GM12875 (cell line): ENCODE results near the gene LCP1.

Experiments
- H3K4me3 ChIP-seq: one replicate; pipeline ENCODE4 v1.5.1; 2011; ENCODE audit warnings: low read depth, low read length, control low read depth
- TF ChIP-seq, protein P1 (sequence below): IDR thresholded peaks from 2 replicates; pipeline ENCODE4 v1.5.1; 2011; ENCODE audit warnings: low read depth, mild to moderate bottlenecking, control low read depth, inconsistent platforms, low read length, moderate library complexity, borderline replicate concordance; ENCODE audit not compliant: insufficient read depth

The LCP1 gene

DNA sequence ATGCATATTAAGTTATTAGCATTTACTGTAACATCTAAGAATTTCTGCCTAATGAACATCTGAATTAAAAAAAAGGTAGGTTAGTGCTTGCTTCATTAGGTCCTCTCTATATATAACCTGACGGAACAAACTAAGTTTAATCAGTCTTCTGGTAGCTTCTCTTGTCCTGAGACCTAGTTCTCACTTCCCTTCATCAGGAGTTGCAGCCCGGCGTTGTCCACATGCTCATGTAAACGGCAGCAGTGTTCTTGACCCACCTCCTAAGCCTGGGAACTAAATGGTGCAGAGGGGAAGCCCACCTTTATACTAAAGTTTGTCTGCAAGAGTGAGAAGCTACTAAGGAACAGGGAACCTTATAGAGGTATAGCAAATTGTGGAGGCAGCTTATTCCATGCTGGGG lies 45.3 kb downstream of the LCP1 start:
- H3K4me3 ChIP-seq, result no peak overlapping the region
- TF ChIP-seq, protein P1, sequence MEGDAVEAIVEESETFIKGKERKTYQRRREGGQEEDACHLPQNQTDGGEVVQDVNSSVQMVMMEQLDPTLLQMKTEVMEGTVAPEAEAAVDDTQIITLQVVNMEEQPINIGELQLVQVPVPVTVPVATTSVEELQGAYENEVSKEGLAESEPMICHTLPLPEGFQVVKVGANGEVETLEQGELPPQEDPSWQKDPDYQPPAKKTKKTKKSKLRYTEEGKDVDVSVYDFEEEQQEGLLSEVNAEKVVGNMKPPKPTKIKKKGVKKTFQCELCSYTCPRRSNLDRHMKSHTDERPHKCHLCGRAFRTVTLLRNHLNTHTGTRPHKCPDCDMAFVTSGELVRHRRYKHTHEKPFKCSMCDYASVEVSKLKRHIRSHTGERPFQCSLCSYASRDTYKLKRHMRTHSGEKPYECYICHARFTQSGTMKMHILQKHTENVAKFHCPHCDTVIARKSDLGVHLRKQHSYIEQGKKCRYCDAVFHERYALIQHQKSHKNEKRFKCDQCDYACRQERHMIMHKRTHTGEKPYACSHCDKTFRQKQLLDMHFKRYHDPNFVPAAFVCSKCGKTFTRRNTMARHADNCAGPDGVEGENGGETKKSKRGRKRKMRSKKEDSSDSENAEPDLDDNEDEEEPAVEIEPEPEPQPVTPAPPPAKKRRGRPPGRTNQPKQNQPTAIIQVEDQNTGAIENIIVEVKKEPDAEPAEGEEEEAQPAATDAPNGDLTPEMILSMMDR, result no peak

DNA sequence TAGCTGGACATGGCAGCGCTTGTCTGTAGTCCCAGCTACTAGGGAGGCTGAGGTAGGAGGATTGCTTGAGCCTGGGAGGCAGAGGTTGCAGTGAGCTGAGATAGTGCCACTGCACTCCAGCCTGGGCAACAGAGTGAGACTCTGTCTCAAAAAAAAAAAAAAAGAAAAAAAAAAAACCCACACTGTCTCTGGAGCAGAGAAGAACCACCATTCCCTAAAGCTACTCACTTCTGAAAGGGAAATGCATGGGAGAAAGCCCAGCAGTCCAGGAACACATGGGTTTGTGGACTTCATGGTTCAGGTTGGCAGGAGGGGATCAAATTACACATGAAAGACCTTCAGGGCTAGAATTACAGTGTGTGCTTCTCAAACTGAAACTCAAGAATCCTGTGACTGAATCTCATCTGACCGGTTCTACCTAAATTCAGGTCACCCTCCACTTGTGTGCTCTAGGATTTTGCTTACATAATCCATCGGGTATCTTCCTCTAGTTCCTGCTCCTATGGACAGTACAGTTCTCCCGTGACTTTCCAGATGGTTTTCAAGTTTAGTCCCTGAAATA lies 46.9 kb downstream of the LCP1 start:
- TF ChIP-seq, protein P1, result no peak
- H3K4me3 ChIP-seq, result no peak overlapping the region

DNA sequence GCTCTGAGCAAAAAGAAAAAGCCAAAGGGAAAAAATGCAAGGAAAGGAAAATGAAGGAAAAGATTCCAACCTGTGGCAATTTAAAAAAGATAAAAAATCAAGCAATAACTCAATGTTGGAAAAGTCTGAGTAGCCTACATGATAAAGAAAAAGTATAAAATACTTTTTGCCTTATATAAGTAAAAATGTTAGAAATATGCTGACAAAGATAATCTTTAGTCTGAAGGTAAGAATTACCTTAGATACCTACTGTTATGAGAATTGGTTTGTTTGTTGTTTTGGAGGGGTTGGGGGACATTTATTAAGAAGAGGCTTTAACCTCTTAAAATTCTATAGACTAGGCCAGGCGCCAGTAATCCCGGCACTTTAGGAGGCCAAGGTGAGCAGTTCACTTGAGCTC lies 47.5 kb downstream of the LCP1 start:
- no peak overlapping the region for H3K4me3 ChIP-seq
- TF ChIP-seq, protein P1, result no peak

DNA sequence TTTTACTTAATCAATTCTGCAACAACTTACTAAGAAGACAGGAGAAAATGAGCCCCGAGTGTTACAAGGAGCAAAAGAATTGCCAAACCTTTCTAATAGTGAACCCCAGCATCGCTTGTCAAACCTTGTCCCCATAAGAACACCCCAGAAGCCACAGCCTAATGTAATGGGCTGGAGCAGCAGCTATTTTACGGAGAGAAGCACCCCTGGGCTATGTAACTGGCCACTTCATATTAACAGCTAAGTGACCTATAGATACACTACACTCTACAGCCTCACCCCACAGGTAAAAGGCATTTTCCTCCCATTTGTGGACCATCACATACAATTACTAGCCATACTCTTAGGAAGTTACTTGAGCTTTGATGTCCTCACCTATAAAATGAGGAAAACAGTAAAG lies 49.9 kb downstream of the LCP1 start:
- H3K4me3 ChIP-seq, result no peak overlapping the region
- TF ChIP-seq, protein P1, result no peak

DNA sequence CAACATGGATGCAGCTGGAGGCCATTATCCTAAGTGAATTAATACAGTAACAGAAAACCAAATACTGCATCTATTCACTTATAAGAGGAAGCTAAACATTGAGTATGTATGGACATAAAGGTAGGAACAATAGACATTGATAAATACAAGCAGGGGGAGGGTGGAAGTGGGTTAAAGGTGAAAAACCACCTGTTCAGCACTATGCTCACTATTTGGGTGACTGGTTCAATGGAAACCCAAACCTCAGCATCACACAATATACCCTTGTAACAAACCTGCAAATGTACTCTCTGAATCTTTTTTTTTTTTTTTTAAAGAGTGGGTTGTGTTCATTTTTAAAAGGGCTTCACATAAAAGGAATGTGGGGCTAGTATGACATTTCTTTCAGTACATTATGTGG lies 50.3 kb downstream of the LCP1 start:
- TF ChIP-seq, protein P1, result no peak
- no peak overlapping the region for H3K4me3 ChIP-seq

DNA sequence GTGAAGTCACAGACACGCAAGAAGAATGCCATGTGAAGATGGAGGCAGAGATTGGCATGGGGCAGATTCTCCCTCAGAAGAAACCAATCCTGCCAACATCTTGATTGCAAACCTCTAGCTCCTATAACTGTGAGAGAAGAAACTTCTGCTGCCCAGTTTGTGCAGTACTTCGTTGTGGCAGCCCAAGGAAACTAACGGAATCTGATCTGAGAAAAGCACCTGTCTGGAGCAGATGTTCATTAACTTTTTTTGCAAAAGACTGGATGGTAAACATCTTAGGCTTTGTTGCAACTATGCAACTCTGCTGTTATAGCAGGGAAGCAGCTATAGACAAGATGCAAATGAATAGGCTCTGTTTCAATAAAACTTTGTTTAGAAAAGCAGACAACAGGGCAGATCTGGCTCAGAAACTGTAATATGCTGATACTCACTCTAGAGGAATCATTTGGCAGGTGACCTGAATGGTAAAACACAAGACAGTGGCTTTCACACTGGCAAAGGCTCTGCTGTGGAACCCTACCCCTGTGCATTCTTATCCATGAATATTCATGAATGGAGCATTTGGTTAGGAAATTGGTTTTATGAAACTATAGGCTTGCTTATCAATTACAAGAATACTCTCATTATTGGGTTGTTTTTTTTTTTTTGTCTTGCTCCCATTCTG lies 51.9 kb downstream of the LCP1 start:
- no peak overlapping the region for H3K4me3 ChIP-seq
- TF ChIP-seq, protein P1, result no peak

DNA sequence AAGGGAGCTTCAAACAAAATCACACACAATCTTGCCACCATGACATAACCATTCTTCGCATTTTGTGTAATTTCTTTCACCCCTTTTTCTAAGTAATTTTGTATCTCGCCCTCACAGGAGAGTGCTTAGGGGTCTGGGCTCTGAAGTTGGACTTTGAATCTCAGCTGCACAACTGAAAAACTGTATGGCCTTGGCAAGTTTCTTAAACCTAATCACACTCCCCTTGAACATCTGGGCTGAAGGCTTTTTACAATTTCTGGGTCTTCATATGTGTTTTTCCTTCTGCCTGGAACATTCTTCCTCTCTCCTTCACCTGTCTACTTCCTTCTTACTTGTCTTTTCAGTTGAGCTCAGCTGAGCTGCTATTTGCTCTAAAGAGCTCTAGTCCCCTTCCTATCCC lies 52.9 kb downstream of the LCP1 start:
- no peak overlapping the region for H3K4me3 ChIP-seq
- TF ChIP-seq, protein P1, result no peak
